ENCODE measurements around the gene KIFC1. TPM values are rescaled to one million over a fixed set of nuclear protein-coding genes. Genes with fewer than 3 reads are reported as not detected.

The KIFC1 gene
- total RNA-seq, 2 donors from 2014 or later = 15.8 to 74.6 TPM

DNA sequence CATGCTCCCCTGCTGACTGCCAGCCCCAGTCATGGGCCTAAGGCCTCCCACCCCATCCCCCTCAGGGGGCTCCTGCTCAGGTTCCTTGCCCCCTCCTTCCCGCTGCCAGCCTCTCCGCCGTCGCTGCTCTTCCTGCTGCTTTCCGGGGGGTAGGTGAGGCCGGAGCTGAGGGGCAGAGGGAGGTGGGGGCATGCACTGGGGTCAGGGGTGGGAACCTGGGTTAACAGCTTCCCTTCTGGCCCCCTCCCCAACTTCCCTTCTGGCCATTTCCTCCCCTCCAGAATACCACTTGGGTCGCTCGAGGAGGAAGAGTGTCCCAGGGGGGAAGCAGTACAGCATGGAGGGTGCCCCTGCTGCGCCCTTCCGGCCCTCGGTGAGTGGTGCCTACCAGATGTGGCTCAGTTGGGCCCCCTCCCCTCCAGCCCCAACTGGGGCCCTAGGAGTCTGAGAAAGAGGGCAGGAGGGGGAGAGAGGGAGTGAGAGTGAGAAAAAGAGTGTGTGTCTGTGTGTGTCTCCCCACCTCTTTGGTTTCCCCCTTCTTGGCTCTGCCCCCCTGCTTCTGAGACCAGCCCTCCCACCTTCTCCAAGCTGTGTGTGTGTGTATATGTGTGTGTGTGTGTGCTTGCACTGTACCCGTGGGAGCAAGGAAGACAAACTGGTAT is 40.4 kb downstream of the KIFC1 start:
- intact Hi-C loops (cut with DNase I) = no loop called here
- no peaks in the 10 kb centered on the region for H3K27me3 ChIP-seq
- H3K9ac ChIP-seq (ENCODE audit: low read depth in 2 of 2, low read length in 2 of 2) = no peak overlapping the region
- no peaks in the 10 kb centered on the region for H3K9me3 ChIP-seq
- no peaks in the 10 kb centered on the region for H3K36me3 ChIP-seq
- no peak overlapping the region for H3K27ac ChIP-seq
- H3K4me1 ChIP-seq = peaks cover 7% of the 10 kb centered on the region
- H3K4me3 ChIP-seq = no peak overlapping the region
- TF ChIP-seq, protein P1, sequence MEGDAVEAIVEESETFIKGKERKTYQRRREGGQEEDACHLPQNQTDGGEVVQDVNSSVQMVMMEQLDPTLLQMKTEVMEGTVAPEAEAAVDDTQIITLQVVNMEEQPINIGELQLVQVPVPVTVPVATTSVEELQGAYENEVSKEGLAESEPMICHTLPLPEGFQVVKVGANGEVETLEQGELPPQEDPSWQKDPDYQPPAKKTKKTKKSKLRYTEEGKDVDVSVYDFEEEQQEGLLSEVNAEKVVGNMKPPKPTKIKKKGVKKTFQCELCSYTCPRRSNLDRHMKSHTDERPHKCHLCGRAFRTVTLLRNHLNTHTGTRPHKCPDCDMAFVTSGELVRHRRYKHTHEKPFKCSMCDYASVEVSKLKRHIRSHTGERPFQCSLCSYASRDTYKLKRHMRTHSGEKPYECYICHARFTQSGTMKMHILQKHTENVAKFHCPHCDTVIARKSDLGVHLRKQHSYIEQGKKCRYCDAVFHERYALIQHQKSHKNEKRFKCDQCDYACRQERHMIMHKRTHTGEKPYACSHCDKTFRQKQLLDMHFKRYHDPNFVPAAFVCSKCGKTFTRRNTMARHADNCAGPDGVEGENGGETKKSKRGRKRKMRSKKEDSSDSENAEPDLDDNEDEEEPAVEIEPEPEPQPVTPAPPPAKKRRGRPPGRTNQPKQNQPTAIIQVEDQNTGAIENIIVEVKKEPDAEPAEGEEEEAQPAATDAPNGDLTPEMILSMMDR (IDR thresholded peaks at IDR 0.05) = no peak
- no peak for DNase-seq

DNA sequence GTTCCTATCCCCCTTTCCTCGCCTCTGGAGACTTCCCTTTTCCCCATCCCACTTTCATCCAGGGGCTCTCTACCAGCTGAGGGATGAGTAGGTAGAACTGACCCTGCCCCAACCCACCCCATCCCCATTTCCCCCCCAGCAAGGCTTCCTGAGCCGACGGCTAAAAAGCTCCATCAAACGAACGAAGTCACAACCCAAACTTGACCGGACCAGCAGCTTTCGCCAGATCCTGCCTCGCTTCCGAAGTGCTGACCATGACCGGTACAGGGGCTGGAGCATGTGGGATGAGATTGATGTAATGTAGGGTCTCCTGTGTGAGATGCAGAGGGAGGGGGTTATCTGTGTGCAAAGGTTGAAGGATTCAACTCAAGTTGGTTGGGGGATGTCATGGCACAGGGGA is 40.9 kb downstream of the KIFC1 start:
- H3K27ac ChIP-seq = no peak overlapping the region

DNA sequence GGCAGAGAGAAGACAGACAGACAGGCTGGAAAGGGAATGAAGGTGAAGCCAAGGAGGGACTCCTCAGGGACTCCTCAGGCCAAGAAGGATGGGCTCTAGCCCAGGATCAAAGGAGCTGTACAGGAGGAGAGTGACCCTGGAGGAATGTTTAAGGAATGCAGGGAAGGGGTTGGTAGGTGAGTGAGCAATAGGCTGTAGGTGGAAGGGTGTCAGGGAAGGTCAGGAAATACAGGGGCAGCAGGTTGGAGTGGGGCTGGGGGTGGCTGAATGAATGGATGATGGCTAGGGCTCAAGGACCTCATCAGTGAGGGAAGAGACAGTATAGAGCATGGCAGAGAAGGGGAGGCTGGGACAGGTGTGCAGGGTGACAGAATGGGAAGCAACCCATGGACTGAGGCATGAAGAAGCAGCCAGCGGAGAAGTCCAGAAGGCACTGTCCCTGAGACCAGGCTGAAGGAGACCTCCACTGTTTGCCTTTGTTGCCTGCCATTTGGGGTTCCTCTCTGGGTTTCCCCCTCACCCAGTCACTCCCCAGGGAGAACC is 41.4 kb downstream of the KIFC1 start:
- Histone ChIP-seq H3K9ac (ENCODE audit: low read depth in 2 of 2, low read length in 2 of 2) (no peak overlapping the region), H3K4me1 (peaks cover 7% of the 10 kb centered on the region), H3K36me3 (no peaks in the 10 kb centered on the region), H3K27ac (no peak overlapping the region), H3K9me3 (no peaks in the 10 kb centered on the region), H3K27me3 (no peaks in the 10 kb centered on the region), H3K4me3 (no peak overlapping the region)
- TF ChIP-seq, protein P1 (IDR thresholded peaks at IDR 0.05) = no peak
- intact Hi-C loops (cut with DNase I) = no loop called here
- DNase-seq = no peak

More for the DNA sequence above, 40.9 kb downstream of the KIFC1 start:
- DNase-seq = no peak
- Histone ChIP-seq H3K36me3 (no peaks in the 10 kb centered on the region), H3K27me3 (no peaks in the 10 kb centered on the region), H3K4me3 (no peak overlapping the region), H3K9ac (ENCODE audit: low read depth in 2 of 2, low read length in 2 of 2) (no peak overlapping the region), H3K9me3 (no peaks in the 10 kb centered on the region), H3K4me1 (peaks cover 7% of the 10 kb centered on the region)
- intact Hi-C loops (cut with DNase I) = no loop called here
- TF ChIP-seq, protein P1 (IDR thresholded peaks at IDR 0.05) = no peak

DNA sequence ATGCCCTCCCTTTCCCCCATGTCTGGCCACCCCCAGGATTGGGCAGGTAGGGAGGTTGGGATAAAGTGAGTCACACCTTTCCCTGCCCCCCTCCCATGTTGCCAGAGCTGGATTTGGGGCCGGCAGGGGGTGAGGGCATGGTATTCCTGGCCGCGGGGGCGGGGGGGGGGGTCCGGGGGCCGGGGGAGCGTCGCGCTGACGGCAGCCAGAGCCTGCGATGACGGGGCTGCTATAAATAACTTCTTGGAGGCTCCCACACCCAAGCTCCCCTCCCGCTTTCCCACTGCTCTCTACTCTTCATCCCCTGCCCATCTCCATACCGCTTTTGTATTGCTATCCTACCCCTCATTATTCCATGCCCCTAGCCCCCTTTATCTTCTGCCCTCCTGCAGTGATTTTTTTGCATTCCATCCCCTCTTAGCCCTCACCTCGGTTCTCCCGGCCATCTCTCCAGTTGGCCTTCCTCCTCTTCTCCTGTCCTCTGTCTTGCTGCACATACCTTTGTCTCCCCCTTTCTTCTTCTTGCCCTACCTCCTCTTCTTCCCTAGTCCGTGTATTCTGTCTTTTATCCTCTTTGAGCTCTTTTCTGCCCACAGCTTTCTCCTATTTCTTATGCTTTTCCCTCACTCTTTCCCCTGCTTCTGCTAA is 42.0 kb downstream of the KIFC1 start:
- Histone ChIP-seq H3K27ac (no peak overlapping the region), H3K4me1 (peaks cover 1% of the 10 kb centered on the region), H3K27me3 (no peaks in the 10 kb centered on the region), H3K36me3 (no peaks in the 10 kb centered on the region), H3K9me3 (no peaks in the 10 kb centered on the region), H3K4me3 (no peak overlapping the region), H3K9ac (ENCODE audit: low read depth in 2 of 2, low read length in 2 of 2) (no peak overlapping the region)
- intact Hi-C loops (cut with DNase I) = no loop called here
- TF ChIP-seq, protein P1 (IDR thresholded peaks at IDR 0.05) = no peak
- no peak for DNase-seq

DNA sequence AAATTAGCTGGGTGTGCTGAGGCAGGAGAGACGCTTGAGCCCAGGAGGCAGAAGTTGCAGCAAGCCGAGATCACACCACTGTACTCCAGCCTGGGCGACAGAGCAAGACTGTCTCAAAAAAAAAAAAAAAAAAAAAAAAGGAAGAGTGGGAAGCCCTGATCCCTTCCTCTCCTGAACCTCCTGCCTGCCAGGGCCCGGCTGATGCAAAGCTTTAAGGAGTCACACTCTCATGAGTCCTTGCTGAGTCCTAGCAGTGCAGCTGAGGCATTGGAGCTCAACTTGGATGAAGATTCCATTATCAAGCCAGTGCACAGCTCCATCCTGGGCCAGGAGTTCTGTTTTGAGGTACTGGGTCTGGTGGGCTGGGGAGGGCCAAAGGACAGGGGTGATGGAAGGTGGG is 43.3 kb downstream of the KIFC1 start:
- Histone ChIP-seq H3K36me3 (no peaks in the 10 kb centered on the region), H3K27me3 (no peaks in the 10 kb centered on the region), H3K9ac (ENCODE audit: low read depth in 2 of 2, low read length in 2 of 2) (no peak overlapping the region), H3K9me3 (no peaks in the 10 kb centered on the region), H3K4me1 (no peaks in the 10 kb centered on the region), H3K27ac (no peak overlapping the region), H3K4me3 (no peak overlapping the region)
- TF ChIP-seq, protein P1 (IDR thresholded peaks at IDR 0.05) = no peak
- intact Hi-C loops (cut with DNase I) = no loop called here
- no peak for DNase-seq
